ENCODE results near the gene PHACTR3.

The PHACTR3 gene

DNA sequence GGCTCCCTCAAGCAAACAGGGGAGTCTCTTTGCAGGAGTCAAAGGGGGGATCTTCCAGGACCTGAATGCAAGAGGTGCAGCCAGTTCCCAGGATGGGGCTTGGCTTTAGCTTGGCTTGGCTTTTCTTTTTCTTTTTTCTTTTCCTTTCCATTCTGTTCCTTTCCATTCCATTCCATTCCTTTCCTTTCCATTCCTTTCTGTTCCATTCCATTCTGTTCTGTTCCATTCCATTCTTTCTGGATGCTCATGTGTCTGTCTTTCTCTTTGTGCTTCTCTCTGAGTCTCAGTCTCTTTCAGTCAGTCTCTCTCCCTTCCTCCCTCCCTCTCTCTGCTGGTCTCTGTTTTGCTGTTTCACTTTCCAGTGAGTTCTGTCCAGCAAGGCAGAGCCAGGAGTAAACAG, 163.3 kb downstream of the PHACTR3 start:
- no peak for DNase-seq

DNA sequence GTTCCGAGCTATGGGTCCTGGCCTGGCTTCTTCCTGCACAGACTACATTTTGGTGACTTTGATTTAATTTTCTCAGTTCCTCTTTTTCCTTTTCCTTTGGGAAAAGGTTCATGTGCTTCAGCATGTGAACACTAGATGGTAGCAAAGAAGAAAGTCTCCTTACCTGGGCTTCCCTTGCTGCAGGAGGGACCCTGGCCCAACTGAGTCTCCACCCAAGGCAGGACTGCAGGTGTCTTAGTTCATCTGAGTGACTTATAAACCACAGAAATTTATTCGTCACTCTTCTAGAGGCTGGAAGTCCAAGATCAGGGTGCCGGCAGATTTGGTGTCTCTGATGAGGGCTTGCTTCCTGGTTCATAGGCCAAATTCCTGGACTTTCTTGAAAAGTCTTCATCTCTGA, 165.9 kb downstream of the PHACTR3 start:
- no peak for DNase-seq

- DNase-seq: no peak
These were observed 166.5 kb downstream of the PHACTR3 start for GRCh38 chr20:59770851-59771250.

DNA sequence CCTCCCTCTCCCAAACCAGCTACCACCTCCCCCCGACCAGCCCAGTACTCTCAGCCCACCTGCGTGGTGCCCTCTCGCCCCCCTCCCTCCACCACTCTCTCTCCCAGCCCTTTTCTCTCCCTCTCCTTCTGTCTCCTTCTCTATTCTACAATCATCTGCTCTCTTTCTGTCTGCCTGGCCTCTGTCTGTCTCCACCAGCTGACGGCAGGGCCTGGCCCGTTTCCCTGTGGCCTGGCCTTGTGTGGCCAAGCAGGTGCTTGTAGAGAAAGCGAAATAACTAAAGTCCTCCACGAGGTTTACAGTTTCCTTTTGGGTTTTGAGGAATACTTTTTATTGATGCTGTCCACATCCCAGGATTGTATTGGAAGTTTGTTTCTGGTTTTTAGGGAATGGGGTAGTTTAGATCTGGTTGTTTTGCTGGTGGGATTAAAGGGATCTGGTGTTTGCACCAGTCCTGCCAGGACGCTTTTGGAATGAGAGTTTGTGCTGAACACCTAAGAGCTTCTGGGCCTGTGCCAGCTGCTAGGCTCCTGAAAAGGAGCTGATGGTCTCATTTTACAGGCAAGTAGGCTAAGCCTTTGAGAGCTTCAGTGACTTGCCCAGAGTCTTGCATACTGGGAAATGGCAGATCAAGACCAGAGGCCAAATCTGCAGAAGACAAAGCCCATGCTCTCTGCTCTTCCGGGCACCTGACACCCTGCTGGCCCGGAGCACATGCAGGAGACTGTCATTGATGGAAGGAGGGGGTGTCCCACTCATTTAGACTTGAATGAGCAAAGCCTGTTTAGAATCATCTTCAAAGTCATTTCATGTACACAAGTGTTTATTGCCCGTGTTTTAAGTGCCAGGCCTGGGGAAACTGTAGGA, 167.4 kb downstream of the PHACTR3 start:
- DNase-seq: no peak

DNA sequence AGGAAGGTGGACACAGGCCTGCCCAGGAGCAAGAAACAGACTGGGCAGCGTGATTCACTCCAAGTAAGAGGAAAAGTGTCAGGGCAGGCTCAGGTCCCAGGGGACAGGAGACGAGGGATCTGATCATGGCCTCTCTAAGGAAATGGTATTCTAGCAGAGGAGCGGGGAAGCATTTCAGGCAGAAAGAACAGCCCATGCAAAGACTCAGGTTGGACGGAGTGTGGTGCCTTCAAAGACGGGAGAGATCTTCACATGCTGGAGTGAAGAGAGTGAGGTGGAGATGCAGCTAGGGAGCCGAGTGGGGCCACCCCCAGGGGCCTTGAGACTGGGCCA, 168.0 kb downstream of the PHACTR3 start:
- no peak for DNase-seq

GRCh38 chr20:59772931-59773913, 168.9 kb downstream of the PHACTR3 start:
- no peak for DNase-seq

GRCh38 chr20:59774204-59774641, 169.9 kb downstream of the PHACTR3 start:
- DNase-seq: no peak

DNA sequence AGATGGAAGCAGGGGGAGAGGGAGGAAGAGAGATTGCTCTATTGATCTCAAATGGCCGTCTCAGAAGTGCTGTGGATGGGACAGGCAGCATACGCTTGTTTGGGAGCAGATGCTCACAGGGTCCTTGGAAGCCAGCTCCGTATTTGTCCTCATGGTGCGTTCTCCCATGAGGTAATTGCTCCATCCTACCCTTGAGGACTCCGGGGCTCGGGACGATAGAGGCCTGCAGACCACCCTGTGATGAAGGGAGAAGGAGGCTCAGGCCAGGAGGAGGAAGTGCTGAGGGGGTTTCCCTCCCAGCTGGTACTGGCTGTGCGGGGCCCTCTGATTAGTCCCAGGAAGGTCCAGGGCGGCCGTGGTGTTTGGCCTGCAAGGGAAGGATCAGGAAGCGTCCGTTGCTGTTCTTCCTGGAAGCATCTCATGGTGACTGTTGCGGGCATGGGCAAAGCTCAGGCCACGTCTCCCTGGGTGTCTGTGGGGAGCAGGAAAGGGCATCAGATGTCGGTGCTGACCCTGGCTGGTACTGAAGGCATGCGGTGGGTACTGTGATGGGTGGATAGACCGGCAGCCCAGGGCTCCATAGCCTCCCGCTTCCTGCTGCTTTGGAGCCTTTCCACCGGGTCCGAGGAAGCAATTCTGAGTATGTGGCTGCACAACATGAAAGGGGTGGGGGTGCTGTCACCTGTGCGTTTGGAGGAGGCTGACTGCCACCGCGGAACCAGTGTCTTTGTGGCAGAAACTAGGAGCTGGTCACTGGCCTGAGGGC, 170.8 kb downstream of the PHACTR3 start:
- no peak for DNase-seq

- DNase-seq: no peak
These were observed 171.3 kb downstream of the PHACTR3 start for GRCh38 chr20:59775687-59776055.

- no peak for DNase-seq
These were observed 171.8 kb downstream of the PHACTR3 start for GRCh38 chr20:59776059-59776603.

DNA sequence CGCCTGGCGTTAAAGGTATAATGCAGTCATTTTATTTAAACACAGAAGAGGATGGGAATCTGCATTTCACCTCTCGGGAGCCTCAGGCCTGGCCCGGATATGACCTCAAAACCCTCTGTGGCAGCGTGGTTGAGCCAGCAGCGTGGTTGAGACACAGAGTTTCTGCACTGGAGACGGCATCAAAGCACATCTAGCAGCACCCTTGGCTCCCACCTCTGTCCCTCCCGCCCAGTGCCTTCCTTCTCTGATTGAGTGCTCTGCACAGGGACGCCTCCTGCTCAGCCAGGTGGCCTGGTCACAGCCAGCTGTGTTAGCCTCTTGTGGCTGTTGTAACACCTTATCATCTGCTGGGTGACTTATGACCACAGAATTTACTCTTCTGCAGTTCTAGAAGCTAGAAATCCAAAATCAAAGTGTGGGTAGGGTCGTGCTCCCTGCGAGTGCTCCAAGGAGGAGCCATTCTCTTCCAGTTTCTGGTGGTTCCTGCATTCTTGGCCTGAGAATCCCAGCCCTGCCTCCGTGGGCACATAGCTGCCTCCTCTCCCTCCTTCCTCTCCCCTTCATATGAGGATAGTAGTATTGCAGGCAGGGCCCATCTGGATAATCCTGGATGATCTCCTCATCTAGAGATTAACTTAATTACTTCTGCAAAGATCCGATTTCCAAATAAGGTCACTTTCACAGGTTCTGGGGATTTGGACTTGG, 172.4 kb downstream of the PHACTR3 start:
- DNase-seq: no peak

GRCh38 chr20:59777331-59777725, 173.0 kb downstream of the PHACTR3 start:
- DNase-seq: no peak

DNA sequence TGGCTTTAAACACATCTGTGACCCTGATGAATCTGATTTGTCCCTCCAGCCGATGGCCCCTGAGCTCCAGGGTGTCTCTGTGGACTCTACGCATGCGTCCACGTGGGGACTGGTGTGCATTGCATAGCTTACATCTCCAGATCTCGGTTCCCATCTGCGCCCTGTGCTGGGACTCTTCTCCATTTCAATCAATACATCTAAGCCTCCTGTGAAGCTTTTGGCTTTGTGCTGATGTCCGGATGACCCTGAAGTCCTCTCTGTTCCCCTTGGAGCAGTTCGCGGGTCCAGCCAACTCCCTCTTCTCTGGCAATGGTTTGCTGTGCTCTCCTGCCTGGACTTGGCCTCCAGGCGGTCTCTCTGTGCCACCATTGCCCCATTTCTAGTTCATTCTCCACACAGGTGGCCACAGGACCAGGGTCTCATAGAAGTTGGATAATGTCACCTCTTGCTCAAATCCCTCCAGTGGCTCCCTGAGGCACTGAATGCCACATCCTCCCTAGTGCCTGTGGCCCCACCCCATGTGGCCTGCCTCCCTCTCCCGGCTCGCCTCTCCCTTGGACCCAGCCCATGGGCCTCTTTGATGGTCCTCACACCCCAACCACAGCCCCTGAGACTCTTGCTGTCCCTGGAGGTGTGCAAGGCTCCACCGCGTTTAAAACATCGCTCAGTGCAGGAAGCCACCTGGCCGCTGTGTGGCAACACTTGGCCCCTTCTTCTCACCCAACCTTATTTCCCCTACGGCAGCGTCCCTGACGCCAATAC, 173.7 kb downstream of the PHACTR3 start:
- DNase-seq: no peak

GRCh38 chr20:59778615-59779200, 174.4 kb downstream of the PHACTR3 start:
- no peak for DNase-seq

DNA sequence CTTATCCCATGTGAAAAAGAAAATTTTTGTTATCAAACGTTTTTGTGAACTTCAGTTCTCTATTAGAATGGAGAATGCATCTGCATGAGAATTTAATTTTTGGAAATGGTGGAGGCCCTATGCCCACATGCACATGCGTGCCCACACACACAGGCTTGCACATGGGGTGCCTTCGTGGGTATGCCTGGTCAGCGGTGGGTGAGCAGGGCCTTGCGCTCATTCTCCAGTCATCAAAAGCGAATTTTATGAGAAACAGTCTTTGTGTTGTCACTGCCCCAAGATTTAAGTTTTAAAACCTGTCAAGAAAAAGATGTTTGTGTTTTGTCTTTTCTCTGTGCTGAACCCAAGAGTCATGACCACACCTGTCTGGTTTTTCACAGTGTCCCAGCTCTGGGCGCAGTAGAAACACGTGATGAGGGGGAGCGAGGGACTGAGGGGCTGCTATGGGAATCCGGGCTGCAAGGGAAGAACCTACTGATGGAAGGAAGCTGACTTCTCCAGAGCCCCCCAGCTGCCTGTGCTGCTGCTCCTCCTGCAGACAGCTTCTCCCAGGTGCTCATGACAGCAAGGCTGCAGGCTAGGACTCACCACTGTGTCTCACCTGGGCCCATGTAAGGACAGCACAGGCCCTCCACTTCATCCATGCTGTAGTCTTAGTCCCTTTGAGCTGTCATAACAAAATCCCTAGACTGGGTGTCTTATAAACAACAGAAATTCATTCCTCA, 175.5 kb downstream of the PHACTR3 start:
- DNase-seq: no peak

DNA sequence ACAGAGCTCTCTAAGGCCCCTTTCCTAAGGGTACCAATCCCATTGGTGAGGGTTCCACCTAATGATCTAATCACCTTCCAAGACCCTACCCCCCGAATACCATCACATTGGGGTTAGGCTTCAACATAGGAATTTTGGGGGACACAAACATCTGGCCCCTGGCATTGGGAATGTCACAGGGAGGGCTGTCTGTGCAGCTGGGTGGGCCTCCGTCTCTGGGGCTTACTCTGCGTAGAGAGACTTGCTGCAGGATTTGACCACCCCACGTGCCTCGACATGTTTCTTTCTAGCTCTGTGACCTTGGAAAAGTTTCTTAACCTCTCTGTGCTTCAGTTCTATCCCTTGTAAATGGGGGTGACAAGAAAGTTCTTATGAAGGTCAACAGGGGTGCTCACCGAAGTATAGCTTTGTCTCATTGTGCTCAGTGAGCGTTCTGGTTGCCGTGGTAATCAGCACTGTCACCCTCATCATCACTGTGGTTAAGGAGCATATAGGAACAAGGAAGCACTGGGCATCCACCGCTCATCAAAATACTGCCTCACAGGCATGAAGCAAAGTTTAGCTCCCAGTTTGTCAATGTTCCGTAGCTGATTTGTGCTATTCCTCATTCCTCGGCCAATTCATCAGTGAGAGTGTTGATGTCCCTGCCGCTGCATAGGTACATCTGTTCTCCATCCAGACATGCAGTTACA, 176.3 kb downstream of the PHACTR3 start:
- DNase-seq: no peak

DNA sequence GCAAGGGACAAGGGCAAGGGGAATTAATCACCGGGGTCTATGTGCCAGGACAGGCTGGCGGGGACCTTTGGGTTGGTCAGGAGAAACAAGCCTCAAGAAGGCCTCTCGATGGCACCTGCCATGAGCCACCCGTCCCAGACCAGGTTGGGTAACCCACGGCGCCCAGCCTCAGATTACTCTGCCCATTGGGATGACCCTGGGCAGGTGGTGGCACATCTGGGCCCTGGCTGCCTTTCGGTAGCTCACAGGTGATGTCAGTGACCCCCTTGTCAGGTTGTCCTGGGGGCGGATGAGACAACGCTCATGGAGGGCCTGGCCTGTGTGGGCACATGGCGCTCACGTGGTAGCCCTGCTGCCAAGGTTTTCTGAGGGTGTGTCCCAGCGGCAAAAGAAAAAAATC, 176.9 kb downstream of the PHACTR3 start:
- DNase-seq: no peak

DNA sequence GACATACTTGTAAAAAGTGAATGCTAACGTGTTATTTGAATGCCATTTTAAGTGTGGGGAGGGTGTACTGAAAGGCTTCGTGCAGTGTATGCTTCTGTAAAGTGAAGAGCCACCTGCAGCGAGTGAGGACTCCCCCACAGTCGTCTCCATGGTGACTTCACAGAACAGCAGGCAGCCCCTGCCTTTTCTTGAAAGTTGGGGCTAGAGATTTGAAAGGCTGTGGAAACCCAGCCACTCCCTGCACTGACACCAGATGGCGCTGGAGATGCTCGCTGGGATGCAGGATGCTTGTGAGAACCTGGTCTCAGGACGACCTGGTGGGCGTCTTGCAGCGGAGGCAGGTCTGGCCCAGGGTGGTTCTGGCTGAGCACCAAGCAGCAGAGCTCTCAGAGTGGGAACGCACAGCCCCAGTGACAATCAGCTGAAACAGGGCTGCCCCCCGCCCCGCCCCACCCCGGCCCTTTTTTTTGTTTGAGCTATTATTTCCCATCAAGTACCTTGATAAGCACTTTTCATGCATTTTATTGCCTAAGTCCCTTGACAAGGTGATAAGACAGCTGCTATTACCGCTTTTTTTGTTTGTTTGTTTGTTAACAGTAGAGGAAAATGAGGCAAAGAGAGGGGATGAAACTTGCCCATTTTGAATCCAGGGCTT, 178.8 kb downstream of the PHACTR3 start:
- DNase-seq: peak; percentile 71

GRCh38 chr20:59783641-59784010, 179.3 kb downstream of the PHACTR3 start:
- no peak for DNase-seq
